ENCODE data around the gene MYO9A.

Gene MYO9A

GRCh38 chr15:71889947-71890346 is 228.0 kb downstream of the MYO9A start:
- TF ChIP-seq CTCF (IDR thresholded peaks at IDR 0.05; ENCODE audit: insufficient read depth, low read length, missing control alignments), result no peak
- ChIA-PET CTCF (interaction anchor here (0.7 kb wide), 1 partner anchor 266 kb away, joined by 4 read pairs; no protein-coding TSS in a partner anchor), POLR2A (no interaction called here)

GRCh38 chr15:71889385-71889784 is 228.6 kb downstream of the MYO9A start:
- ChIA-PET CTCF (interaction anchor here (0.7 kb wide), 1 partner anchor 267 kb away, joined by 4 read pairs; no protein-coding TSS in a partner anchor), POLR2A (no interaction called here)
- no peak for TF ChIP-seq CTCF (IDR thresholded peaks at IDR 0.05; ENCODE audit: insufficient read depth, low read length, missing control alignments)
- no peak for DNase-seq (ENCODE audit: low read depth, low spot score)
- no peak overlapping the region for H3K4me3 ChIP-seq (ENCODE audit: low read depth, low read length)

More at GRCh38 chr15:71889947-71890346, 228.0 kb downstream of the MYO9A start:
- no peak overlapping the region for H3K4me3 ChIP-seq (ENCODE audit: low read depth, low read length)
- DNase-seq (ENCODE audit: low read depth, low spot score), result no peak

- CTCF ChIA-PET, result no interaction called here
- TF ChIP-seq CTCF (IDR thresholded peaks at IDR 0.05; ENCODE audit: insufficient read depth, low read length, missing control alignments), result no peak
- POLR2A ChIA-PET, result no interaction called here
- H3K4me3 ChIP-seq (ENCODE audit: low read depth, low read length), result no peak overlapping the region
- DNase-seq (ENCODE audit: low read depth, low spot score), result no peak
These were observed 229.2 kb downstream of the MYO9A start for GRCh38 chr15:71888797-71889196.

- H3K4me3 ChIP-seq (ENCODE audit: low read depth, low read length), result no peak overlapping the region
- DNase-seq (ENCODE audit: low read depth, low spot score), result no peak
- no peak for TF ChIP-seq CTCF (IDR thresholded peaks at IDR 0.05; ENCODE audit: insufficient read depth, low read length, missing control alignments)
- ChIA-PET CTCF (no interaction called here), POLR2A (no interaction called here)
These were observed 232.6 kb downstream of the MYO9A start for GRCh38 chr15:71885390-71885789.

- CTCF ChIA-PET, result no interaction called here
- no peak for TF ChIP-seq CTCF (IDR thresholded peaks at IDR 0.05; ENCODE audit: insufficient read depth, low read length, missing control alignments)
- H3K4me3 ChIP-seq (ENCODE audit: low read depth, low read length), result no peak overlapping the region
- POLR2A ChIA-PET, result no interaction called here
- DNase-seq (ENCODE audit: low read depth, low spot score), result no peak
These were observed 234.5 kb downstream of the MYO9A start for GRCh38 chr15:71883447-71883846.

- no peak for TF ChIP-seq CTCF (IDR thresholded peaks at IDR 0.05; ENCODE audit: insufficient read depth, low read length, missing control alignments)
- CTCF ChIA-PET, result no interaction called here
- POLR2A ChIA-PET, result no interaction called here
- DNase-seq (ENCODE audit: low read depth, low spot score), result no peak
- no peak overlapping the region for H3K4me3 ChIP-seq (ENCODE audit: low read depth, low read length)
These were observed 237.7 kb downstream of the MYO9A start for GRCh38 chr15:71880276-71880675.

All from AG04449 (cell line).